Panc1 (cell line): Measurements from ENCODE around the gene PRR13.
A peak's percentile ranks its signal among the peaks of the same experiment; 100 is the strongest.
"Not testable (repeated sequence)": the region's sequence is repeated elsewhere in the genome, so short reads cannot be mapped to it uniquely, and the experiment has no call there.

Experiments used
- CTCF ChIP-seq: fragments of 450-650 bp; IDR thresholded peaks from 2 replicates; pipeline ENCODE4 v1.5.1; 2017; ENCODE audit warnings: mild to moderate bottlenecking
- POLR2AphosphoS5 ChIP-seq: IDR thresholded peaks from 2 replicates; pipeline ENCODE4 v1.6.1; 2012; ENCODE audit warnings: mild to moderate bottlenecking, low read depth, low read length, moderate library complexity
- REST ChIP-seq, 2 experiments: IDR thresholded peaks; 2 replicates each; pipeline ENCODE4 v1.6.1; 2011 to 2012; ENCODE audit warnings: low read depth in 2 of 2, control low read depth in 1 of 2, low read length in 1 of 2, mild to moderate bottlenecking in 1 of 2, moderate library complexity in 1 of 2; ENCODE audit not compliant: insufficient read depth in 1 of 2
- SIN3A ChIP-seq: IDR thresholded peaks from 2 replicates; pipeline ENCODE4 v1.6.1; 2012; ENCODE audit warnings: low read depth, mild to moderate bottlenecking, low read length, moderate library complexity, borderline replicate concordance; ENCODE audit not compliant: insufficient read depth

GRCh38 chr12:53481458-53481857, 39.9 kb downstream of the PRR13 start:
- not testable (repeated sequence) for TF ChIP-seq CTCF; SIN3A; REST (IDR thresholded peaks at IDR 0.05; ENCODE audit: insufficient read depth in 1 of 2, low read depth in 2 of 2, low read length in 1 of 2)
- TF ChIP-seq POLR2AphosphoS5 = 0 out of 2 replicates have a peak, but pooled peaks have one; percentile 25
